ENCODE measurements around the gene AGR3. TPM values are rescaled to one million over a fixed set of nuclear protein-coding genes. Genes with fewer than 3 reads are reported as not detected.

Gene AGR3
- total and polyA plus RNA-seq, 2 experiments from 2014 or later = 51.0 to 74.3 TPM

- TF ChIP-seq EZH2phosphoT487 (IDR thresholded peaks at IDR 0.05; ENCODE audit: low read depth, severe bottlenecking, unreplicated experiment) (no peak), EZH2 (IDR thresholded peaks at IDR 0.05; ENCODE audit: borderline replicate concordance) (no peak), CTCF (IDR thresholded peaks at IDR 0.05; ENCODE audit: poor library complexity) (no peak)
- Histone ChIP-seq H3K27me3 (no peaks in the 10 kb centered on the region), H3K4me2 (peak overlapping the region; percentile 33), H3K79me2 (no peaks in the 10 kb centered on the region), H3K27ac (peak overlapping the region; percentile 87), H2AFZ (no peak overlapping the region), H3K9me2 (replicated peaks; ENCODE audit: insufficient read depth) (no peaks in the 10 kb centered on the region), H4K20me1 (ENCODE audit: insufficient read depth, poor library complexity, severe bottlenecking) (no peaks in the 10 kb centered on the region), H3K4me3 (no peak overlapping the region), H3K4me1 (ENCODE audit: insufficient read depth) (peaks cover 27% of the 10 kb centered on the region), H3K9me3 (ENCODE audit: low read depth) (no peaks in the 10 kb centered on the region), H3K36me3 (replicated peaks; ENCODE audit: insufficient read depth, low read depth) (no peaks in the 10 kb centered on the region)
- WGBS (ENCODE audit: low lambda C conversion rate, missing lambda C conversion rate) = 53% methylated on average over 3 of the region's 3 CpGs
- peak; percentile 28 for DNase-seq (ENCODE audit: low spot score)
Measured at GRCh38 chr7:16921644-16922257, 40.0 kb upstream of the AGR3 start.

- 63% methylated on average over 4 of the region's 4 CpGs for WGBS (ENCODE audit: low lambda C conversion rate, missing lambda C conversion rate)
Measured at GRCh38 chr7:16921151-16921550, 39.4 kb upstream of the AGR3 start.

GRCh38 chr7:16919440-16919839, 37.7 kb upstream of the AGR3 start:
- Histone ChIP-seq H3K4me1 (ENCODE audit: insufficient read depth) (peaks cover 38% of the 10 kb centered on the region), H3K4me2 (no peak overlapping the region), H4K20me1 (ENCODE audit: insufficient read depth, poor library complexity, severe bottlenecking) (no peaks in the 10 kb centered on the region), H3K27ac (no peak overlapping the region), H3K9me2 (replicated peaks; ENCODE audit: insufficient read depth) (no peaks in the 10 kb centered on the region), H3K9me3 (ENCODE audit: low read depth) (no peaks in the 10 kb centered on the region), H3K36me3 (replicated peaks; ENCODE audit: insufficient read depth, low read depth) (no peaks in the 10 kb centered on the region), H3K79me2 (no peaks in the 10 kb centered on the region), H3K27me3 (no peaks in the 10 kb centered on the region), H2AFZ (no peak overlapping the region), H3K4me3 (no peak overlapping the region)
- TF ChIP-seq CTCF (IDR thresholded peaks at IDR 0.05; ENCODE audit: poor library complexity) (no peak), EZH2phosphoT487 (IDR thresholded peaks at IDR 0.05; ENCODE audit: low read depth, severe bottlenecking, unreplicated experiment) (no peak), EZH2 (IDR thresholded peaks at IDR 0.05; ENCODE audit: borderline replicate concordance) (no peak)
- DNase-seq (ENCODE audit: low spot score) = no peak

More at GRCh38 chr7:16921151-16921550, 39.4 kb upstream of the AGR3 start:
- no peaks in the 10 kb centered on the region for H3K79me2 ChIP-seq
- peaks cover 33% of the 10 kb centered on the region for H3K4me1 ChIP-seq (ENCODE audit: insufficient read depth)
- H3K4me3 ChIP-seq = no peak overlapping the region
- H3K4me2 ChIP-seq = no peak overlapping the region
- H4K20me1 ChIP-seq (ENCODE audit: insufficient read depth, poor library complexity, severe bottlenecking) = no peaks in the 10 kb centered on the region
- H3K36me3 ChIP-seq (replicated peaks; ENCODE audit: insufficient read depth, low read depth) = no peaks in the 10 kb centered on the region
- H3K9me3 ChIP-seq (ENCODE audit: low read depth) = no peaks in the 10 kb centered on the region
- DNase-seq (ENCODE audit: low spot score) = no peak
- no peaks in the 10 kb centered on the region for H3K9me2 ChIP-seq (replicated peaks; ENCODE audit: insufficient read depth)
- no peak overlapping the region for H2AFZ ChIP-seq
- H3K27ac ChIP-seq = peak overlapping the region; percentile 87
- H3K27me3 ChIP-seq = no peaks in the 10 kb centered on the region
- TF ChIP-seq EZH2phosphoT487 (IDR thresholded peaks at IDR 0.05; ENCODE audit: low read depth, severe bottlenecking, unreplicated experiment) (no peak), EZH2 (IDR thresholded peaks at IDR 0.05; ENCODE audit: borderline replicate concordance) (no peak), CTCF (IDR thresholded peaks at IDR 0.05; ENCODE audit: poor library complexity) (no peak)
